Tibial nerve (tissue), 4 donors: ENCODE results near the gene ELMOD3. TPM values are rescaled to one million over a fixed set of nuclear protein-coding genes. Genes with fewer than 3 reads are reported as not detected.

Source experiments
- DNase-seq, 2 donors: peaks; one replicate each; pipeline ENCODE4 v3.0.0-alpha.2; 2019; ENCODE audit warnings: low spot score in 2 of 2
- H3K27ac ChIP-seq, 4 donors: fragments of 200-600 bp; sonication (generic) in 3 of 4; one replicate each; pipeline ENCODE4 v1.5.1; 2017 to 2019; ENCODE audit warnings: mild to moderate bottlenecking in 1 of 4
- H3K27me3 ChIP-seq, 2 donors: fragments of 200-600 bp; sonication (generic) in 1 of 2; one replicate each; pipeline versions ENCODE4 v1.5.1 to v1.6.0; 2017 to 2019
- H3K36me3 ChIP-seq, 3 donors: fragments of 200-600 bp; sonication (generic); one replicate each; pipeline ENCODE4 v1.5.1; 2018 to 2019
- H3K4me1 ChIP-seq, 4 donors: fragments of 200-600 bp; sonication (generic) in 3 of 4; one replicate each; pipeline ENCODE4 v1.5.1; 2017 to 2019
- H3K4me3 ChIP-seq, 4 donors: fragments of 200-600 bp; sonication (generic) in 3 of 4; one replicate each; pipeline ENCODE4 v1.5.1; 2017 to 2019; ENCODE audit warnings: mild to moderate bottlenecking in 1 of 4, moderate library complexity in 1 of 4
- H3K9me3 ChIP-seq, 4 donors: fragments of 200-600 bp; sonication (generic) in 3 of 4; one replicate each; pipeline ENCODE4 v1.5.1; 2017 to 2019
- EP300 ChIP-seq, 2 donors: sonication (generic); formaldehyde crosslinking; IDR thresholded peaks; one replicate each; pipeline ENCODE4 v1.6.1; 2017; ENCODE audit warnings: antibody characterized with exemption in 2 of 2, mild to moderate bottlenecking in 1 of 2
- POLR2A ChIP-seq, 2 donors: fragments of 450-650 bp; IDR thresholded peaks; one replicate each; pipeline ENCODE4 v1.6.1; 2017; ENCODE audit warnings: antibody characterized with exemption in 2 of 2, mild to moderate bottlenecking in 2 of 2, moderate library complexity in 2 of 2
- WGBS, 2 donors: methylation state at CpG; one replicate each; pipeline ENCODE4 v1.1.5; 2018; 5-methylcytosine and 5-hydroxymethylcytosine counted together
- total RNA-seq, 4 donors: library from RNA; depleted of rRNA; stranded (reverse); fragments of >200 nt; gene quantifications; one replicate each; pipeline ENCODE4 v1.1.0, GENCODE V29; 2016
- TF ChIP-seq, protein P1 (sequence below), 5 experiments: fragments of 200-600 bp in 3 of 5; fragments of 450-650 bp in 2 of 5; sonication (generic) in 3 of 5; IDR thresholded peaks; one replicate each; pipeline ENCODE4 v1.5.1; 2016 to 2019; ENCODE audit warnings: antibody characterized with exemption in 5 of 5, mild to moderate bottlenecking in 3 of 5, moderate library complexity in 2 of 5

ELMOD3 gene
- total RNA-seq, 4 donors from 2014 or later, result 21.2 to 39.0 (median 35.4) TPM

DNA sequence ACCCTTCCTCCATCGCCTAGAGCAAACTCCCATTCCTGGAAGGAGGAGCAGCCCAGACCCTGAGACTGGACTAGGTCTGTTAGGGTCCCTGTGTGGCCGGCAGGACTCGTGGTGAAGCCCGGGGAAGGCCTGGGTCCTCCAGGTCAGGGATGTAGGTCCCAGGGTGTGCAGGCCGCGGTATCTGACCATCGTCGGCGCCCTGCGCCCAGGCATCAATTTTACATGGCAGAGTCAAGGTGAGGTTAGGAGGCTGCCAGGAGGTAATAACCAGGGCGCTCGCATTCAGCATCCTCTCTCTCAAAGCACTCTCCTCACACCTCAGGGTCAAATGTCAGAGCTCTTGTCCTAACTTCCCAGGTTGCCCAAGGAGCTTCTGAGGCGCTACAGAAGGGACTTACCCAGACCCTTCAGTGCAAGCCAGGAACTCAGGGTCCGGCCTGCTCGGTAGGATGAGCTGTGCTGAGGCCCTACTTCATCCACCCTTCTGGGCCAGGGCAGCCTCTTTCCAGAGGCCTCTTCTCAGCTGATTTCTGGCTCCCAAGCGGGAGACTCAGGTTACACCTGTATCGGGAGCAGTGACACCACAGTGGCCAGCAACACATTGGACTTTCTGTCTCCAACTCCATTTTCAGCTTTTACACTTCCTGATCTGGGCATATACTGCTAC is 64.6 kb downstream of the ELMOD3 start:
- WGBS, 2 donors, result 51 to 56% methylated on average over 14 of the region's 17 CpGs
- H3K27me3 ChIP-seq, result no peaks in the 10 kb centered on the region
- H3K27ac ChIP-seq, result peak overlapping the region; percentile 85 to 97 (median 90)
- peaks cover 0 to 37% (median 24%) of the 10 kb centered on the region in 4 donors for H3K4me1 ChIP-seq
- TF ChIP-seq, protein P1, sequence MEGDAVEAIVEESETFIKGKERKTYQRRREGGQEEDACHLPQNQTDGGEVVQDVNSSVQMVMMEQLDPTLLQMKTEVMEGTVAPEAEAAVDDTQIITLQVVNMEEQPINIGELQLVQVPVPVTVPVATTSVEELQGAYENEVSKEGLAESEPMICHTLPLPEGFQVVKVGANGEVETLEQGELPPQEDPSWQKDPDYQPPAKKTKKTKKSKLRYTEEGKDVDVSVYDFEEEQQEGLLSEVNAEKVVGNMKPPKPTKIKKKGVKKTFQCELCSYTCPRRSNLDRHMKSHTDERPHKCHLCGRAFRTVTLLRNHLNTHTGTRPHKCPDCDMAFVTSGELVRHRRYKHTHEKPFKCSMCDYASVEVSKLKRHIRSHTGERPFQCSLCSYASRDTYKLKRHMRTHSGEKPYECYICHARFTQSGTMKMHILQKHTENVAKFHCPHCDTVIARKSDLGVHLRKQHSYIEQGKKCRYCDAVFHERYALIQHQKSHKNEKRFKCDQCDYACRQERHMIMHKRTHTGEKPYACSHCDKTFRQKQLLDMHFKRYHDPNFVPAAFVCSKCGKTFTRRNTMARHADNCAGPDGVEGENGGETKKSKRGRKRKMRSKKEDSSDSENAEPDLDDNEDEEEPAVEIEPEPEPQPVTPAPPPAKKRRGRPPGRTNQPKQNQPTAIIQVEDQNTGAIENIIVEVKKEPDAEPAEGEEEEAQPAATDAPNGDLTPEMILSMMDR (IDR thresholded peaks at IDR 0.05), result no peak
- TF ChIP-seq POLR2A (IDR thresholded peaks at IDR 0.05) (no peak), EP300 (IDR thresholded peaks at IDR 0.05) (no peak)
- peak overlapping the region; percentile 40 to 76 (median 70) for H3K4me3 ChIP-seq
- H3K36me3 ChIP-seq, result no peaks in the 10 kb centered on the region
- H3K9me3 ChIP-seq, result no peaks in the 10 kb centered on the region
- no peak for DNase-seq

DNA sequence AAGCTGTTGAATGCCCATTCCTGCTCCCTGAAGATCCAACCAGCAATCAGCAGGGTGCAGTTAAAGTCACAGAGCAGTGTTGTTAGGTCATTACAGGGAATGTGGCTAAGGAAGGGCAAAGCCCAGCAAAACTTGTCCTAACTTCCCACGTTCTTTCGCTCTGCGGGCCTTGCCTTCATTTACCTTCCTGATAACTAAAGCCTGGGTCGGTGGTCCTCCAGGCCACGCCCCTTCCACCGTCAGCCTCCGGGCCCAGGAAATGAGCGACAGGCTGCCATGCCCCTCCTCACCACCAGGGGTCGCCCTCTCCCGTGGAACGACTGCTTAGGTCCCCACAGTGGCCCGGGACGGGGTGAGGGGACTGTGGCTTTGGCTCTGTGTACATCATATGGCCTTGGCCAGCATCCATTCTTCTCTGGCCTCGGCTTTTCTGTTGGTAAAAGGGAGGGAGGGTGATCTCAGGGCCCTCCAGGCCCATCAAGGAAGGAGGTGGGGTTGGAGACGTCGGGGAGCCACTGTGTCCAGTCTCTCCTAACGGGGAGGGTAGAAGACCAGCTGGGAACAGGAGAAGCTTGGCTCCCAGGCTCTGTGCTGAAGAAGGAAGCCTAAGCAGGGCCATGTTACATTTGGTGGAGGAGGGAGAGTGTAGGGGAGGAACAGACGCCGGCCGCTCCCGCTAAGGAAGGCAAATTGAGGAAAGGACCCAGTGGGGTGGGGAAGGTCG is 66.1 kb downstream of the ELMOD3 start:
- TF ChIP-seq EP300 (IDR thresholded peaks at IDR 0.05), result peak in 1 of 2 donors; percentile 83
- TF ChIP-seq, protein P1 (IDR thresholded peaks at IDR 0.05), result peak; percentile 98 to 100 (median 100)
- TF ChIP-seq POLR2A (IDR thresholded peaks at IDR 0.05), result no peak
- peak; percentile 81 to 93 for DNase-seq
- H3K9me3 ChIP-seq, result no peaks in the 10 kb centered on the region
- peaks cover 0 to 35% (median 24%) of the 10 kb centered on the region in 4 donors for H3K4me1 ChIP-seq
- peak overlapping the region in 3 of 4 donors; percentile 25 to 31 (median 30) for H3K4me3 ChIP-seq
- H3K36me3 ChIP-seq, result no peaks in the 10 kb centered on the region
- 18 to 21% methylated on average over 19 to 22 of the region's 22 CpGs for WGBS, 2 donors
- peak overlapping the region; percentile 26 to 97 (median 78) for H3K27ac ChIP-seq
- no peaks in the 10 kb centered on the region for H3K27me3 ChIP-seq

DNA sequence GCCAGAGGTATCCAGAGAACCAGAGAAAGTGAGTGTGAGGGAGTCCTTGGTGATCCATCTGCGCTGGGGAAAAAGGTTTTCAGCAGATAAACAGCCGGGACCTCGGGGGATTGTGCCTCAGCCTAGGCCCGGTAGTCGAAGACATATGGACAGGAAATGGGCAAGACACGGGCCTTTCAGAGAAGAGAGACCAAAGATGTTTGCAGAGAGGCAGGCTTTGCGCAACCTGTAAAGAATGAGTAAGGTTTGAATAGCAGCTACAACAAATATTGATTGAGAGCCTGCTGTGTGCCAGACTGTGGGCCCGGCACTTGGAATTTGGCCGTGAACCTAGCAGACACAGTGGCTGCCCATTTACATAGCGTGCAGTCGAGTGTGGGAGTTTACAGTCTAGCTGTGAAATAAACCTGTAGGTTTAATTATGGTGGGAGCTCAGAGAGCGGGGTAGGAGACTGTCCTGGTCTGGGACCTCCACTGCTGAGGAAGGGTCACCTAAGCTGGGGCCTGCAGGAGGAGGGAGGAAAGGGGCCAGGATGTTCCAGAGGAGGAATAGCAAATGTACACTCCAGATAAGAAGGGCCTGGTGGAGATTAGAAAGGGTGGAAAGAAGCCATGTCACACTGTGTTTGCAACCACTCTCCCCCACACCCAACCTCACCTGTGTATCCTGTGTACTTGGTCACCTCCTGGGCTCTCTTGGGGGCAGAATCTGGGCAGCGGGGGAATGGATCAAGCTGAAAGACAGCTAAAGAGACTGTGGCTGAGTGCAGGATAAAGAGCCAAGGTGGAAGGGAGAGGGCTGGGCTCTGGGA is 66.9 kb downstream of the ELMOD3 start:
- Histone ChIP-seq H3K4me1 (peaks cover 0 to 35% (median 24%) of the 10 kb centered on the region in 4 donors), H3K27ac (peak overlapping the region; percentile 26 to 97 (median 78)), H3K9me3 (no peaks in the 10 kb centered on the region), H3K4me3 (no peak overlapping the region), H3K36me3 (no peaks in the 10 kb centered on the region), H3K27me3 (no peaks in the 10 kb centered on the region)
- DNase-seq, result no peak
- TF ChIP-seq, protein P1 (IDR thresholded peaks at IDR 0.05), result no peak
- TF ChIP-seq POLR2A (IDR thresholded peaks at IDR 0.05) (no peak), EP300 (IDR thresholded peaks at IDR 0.05) (no peak)
- WGBS, 2 donors, result 56 to 68% methylated on average over 13 of the region's 13 CpGs

DNA sequence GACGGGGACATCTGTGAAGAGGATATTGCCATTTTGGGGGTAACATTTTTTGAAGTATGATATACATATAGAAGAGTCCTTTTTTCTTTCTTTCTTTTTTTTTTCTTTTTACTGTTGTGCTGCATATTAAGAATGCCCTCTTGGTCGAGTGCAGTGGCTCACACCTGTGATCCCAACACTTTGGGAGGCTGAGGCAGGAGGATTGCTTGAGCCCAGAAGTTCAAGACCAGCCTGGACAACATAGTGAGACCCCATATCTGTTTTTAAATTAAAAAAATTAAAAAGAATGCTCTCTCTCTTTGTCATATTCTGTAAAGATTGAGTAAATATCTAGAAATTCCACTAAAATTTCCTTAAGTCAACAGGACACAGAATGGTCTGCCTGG is 67.5 kb downstream of the ELMOD3 start:
- no peak overlapping the region for H3K4me3 ChIP-seq
- H3K27ac ChIP-seq, result peak overlapping the region in 3 of 4 donors; percentile 70 to 97 (median 87)
- TF ChIP-seq, protein P1 (IDR thresholded peaks at IDR 0.05), result no peak
- no peak for TF ChIP-seq POLR2A (IDR thresholded peaks at IDR 0.05)
- TF ChIP-seq EP300 (IDR thresholded peaks at IDR 0.05), result no peak
- no peaks in the 10 kb centered on the region for H3K27me3 ChIP-seq
- peaks cover 0 to 35% (median 24%) of the 10 kb centered on the region in 4 donors for H3K4me1 ChIP-seq
- no peak for DNase-seq
- 85 to 92% methylated on average over 2 of the region's 2 CpGs for WGBS, 2 donors
- no peaks in the 10 kb centered on the region for H3K9me3 ChIP-seq
- no peaks in the 10 kb centered on the region for H3K36me3 ChIP-seq
